ENCODE measurements around the gene PRKCQ.

Gene PRKCQ

DNA sequence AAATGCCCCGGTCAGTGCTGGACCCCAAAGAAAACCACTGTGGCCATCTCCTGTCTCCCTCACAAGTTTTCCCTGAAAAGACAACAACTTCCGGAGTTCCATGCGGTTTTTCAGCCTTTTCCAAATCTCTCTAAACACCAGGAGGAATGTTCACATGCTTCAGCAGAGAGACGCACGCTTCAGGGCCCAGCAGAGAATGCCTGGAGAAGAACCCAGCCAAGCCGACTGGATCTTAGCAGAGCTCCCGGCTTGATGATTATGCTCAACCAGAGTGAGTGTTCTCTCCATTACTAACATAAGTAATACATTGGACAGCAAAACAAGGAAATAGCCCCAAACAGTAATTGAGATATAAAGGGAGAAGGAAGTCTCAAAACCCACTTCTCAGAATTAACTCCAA lies 17.9 kb downstream of the PRKCQ start:
- H3K4me3 ChIP-seq (ENCODE audit: low read depth, low read length), result no peak overlapping the region
- DNase-seq (ENCODE audit: low read depth), result no peak
- TF ChIP-seq, protein P1, sequence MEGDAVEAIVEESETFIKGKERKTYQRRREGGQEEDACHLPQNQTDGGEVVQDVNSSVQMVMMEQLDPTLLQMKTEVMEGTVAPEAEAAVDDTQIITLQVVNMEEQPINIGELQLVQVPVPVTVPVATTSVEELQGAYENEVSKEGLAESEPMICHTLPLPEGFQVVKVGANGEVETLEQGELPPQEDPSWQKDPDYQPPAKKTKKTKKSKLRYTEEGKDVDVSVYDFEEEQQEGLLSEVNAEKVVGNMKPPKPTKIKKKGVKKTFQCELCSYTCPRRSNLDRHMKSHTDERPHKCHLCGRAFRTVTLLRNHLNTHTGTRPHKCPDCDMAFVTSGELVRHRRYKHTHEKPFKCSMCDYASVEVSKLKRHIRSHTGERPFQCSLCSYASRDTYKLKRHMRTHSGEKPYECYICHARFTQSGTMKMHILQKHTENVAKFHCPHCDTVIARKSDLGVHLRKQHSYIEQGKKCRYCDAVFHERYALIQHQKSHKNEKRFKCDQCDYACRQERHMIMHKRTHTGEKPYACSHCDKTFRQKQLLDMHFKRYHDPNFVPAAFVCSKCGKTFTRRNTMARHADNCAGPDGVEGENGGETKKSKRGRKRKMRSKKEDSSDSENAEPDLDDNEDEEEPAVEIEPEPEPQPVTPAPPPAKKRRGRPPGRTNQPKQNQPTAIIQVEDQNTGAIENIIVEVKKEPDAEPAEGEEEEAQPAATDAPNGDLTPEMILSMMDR (IDR thresholded peaks at IDR 0.05; ENCODE audit: low read depth, low read length), result no peak
- TF ChIP-seq MAX (IDR thresholded peaks at IDR 0.05; ENCODE audit: low read depth, low read length) (no peak), MYC (IDR thresholded peaks at IDR 0.05; ENCODE audit: low read depth, low read length) (no peak), POLR2A (IDR thresholded peaks at IDR 0.05; ENCODE audit: extremely low read depth, insufficient read length) (no peak)

GRCh38 chr10:6561552-6561951 lies 18.5 kb downstream of the PRKCQ start:
- no peak overlapping the region for H3K4me3 ChIP-seq (ENCODE audit: low read depth, low read length)
- no peak for DNase-seq (ENCODE audit: low read depth)
- TF ChIP-seq, protein P1 (IDR thresholded peaks at IDR 0.05; ENCODE audit: low read depth, low read length), result no peak
- no peak for TF ChIP-seq MAX (IDR thresholded peaks at IDR 0.05; ENCODE audit: low read depth, low read length)
- TF ChIP-seq MYC (IDR thresholded peaks at IDR 0.05; ENCODE audit: low read depth, low read length), result no peak
- TF ChIP-seq POLR2A (IDR thresholded peaks at IDR 0.05; ENCODE audit: extremely low read depth, insufficient read length), result no peak

GRCh38 chr10:6558759-6559461 lies 21.2 kb downstream of the PRKCQ start:
- TF ChIP-seq, protein P1 (IDR thresholded peaks at IDR 0.05; ENCODE audit: low read depth, low read length), result no peak
- TF ChIP-seq MAX (IDR thresholded peaks at IDR 0.05; ENCODE audit: low read depth, low read length), result no peak
- TF ChIP-seq MYC (IDR thresholded peaks at IDR 0.05; ENCODE audit: low read depth, low read length), result no peak
- TF ChIP-seq POLR2A (IDR thresholded peaks at IDR 0.05; ENCODE audit: extremely low read depth, insufficient read length), result no peak
- DNase-seq (ENCODE audit: low read depth), result no peak
- no peak overlapping the region for H3K4me3 ChIP-seq (ENCODE audit: low read depth, low read length)

- TF ChIP-seq, protein P1 (IDR thresholded peaks at IDR 0.05; ENCODE audit: low read depth, low read length), result no peak
- TF ChIP-seq MYC (IDR thresholded peaks at IDR 0.05; ENCODE audit: low read depth, low read length) (no peak), MAX (IDR thresholded peaks at IDR 0.05; ENCODE audit: low read depth, low read length) (no peak), POLR2A (IDR thresholded peaks at IDR 0.05; ENCODE audit: extremely low read depth, insufficient read length) (no peak)
- no peak for DNase-seq (ENCODE audit: low read depth)
- H3K4me3 ChIP-seq (ENCODE audit: low read depth, low read length), result no peak overlapping the region
These were observed 21.8 kb downstream of the PRKCQ start for GRCh38 chr10:6558272-6558671.

DNA sequence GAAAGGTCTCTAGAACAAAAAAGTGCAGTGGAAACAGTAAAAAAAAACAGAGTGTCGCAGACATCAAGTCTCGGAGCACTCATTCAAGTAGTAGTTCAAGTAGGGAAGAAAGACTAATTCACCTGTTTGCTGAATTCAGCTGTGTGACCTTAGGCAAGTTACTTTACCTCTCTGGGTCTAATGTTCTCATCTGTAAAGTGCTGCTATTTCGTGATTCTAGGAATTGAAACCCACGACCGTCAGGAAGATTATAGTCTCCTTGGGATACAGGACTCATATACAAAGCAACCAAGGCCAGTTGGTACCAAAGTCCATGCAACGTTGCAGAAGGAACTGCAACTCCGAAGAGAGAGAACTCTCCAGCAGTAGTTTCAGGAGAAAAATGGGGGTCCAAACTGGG lies 26.1 kb downstream of the PRKCQ start:
- no peak overlapping the region for H3K4me3 ChIP-seq (ENCODE audit: low read depth, low read length)
- no peak for DNase-seq (ENCODE audit: low read depth)
- TF ChIP-seq POLR2A (IDR thresholded peaks at IDR 0.05; ENCODE audit: extremely low read depth, insufficient read length) (no peak), MAX (IDR thresholded peaks at IDR 0.05; ENCODE audit: low read depth, low read length) (no peak), MYC (IDR thresholded peaks at IDR 0.05; ENCODE audit: low read depth, low read length) (no peak)
- TF ChIP-seq, protein P1 (IDR thresholded peaks at IDR 0.05; ENCODE audit: low read depth, low read length), result no peak
